Lung (tissue), 12 donors: ENCODE data around the gene EGF. TPM values are rescaled to one million over a fixed set of nuclear protein-coding genes. Genes with fewer than 3 reads are reported as not detected.

Experiments used
- ATAC-seq: fragments of 200-7000 bp; cut with Tn5 transposase; one replicate; pipeline ENCODE4 v1.9.1; 2020; ENCODE audit warnings: moderate number of reproducible peaks; ENCODE audit not compliant: insufficient read depth, low FRiP score
- DNase-seq, 3 donors: peaks; one replicate each; pipeline ENCODE4 v3.0.0-alpha.2; 2013 to 2017
- H3K27ac ChIP-seq, 2 donors: one replicate each; pipeline ENCODE4 v1.5.1; 2013; ENCODE audit warnings: mild to moderate bottlenecking in 2 of 2, moderate library complexity in 2 of 2, control low read depth in 1 of 2, inconsistent platforms in 1 of 2, low read depth in 1 of 2, low read length in 1 of 2
- H3K27me3 ChIP-seq, 3 donors: one replicate each; pipeline ENCODE4 v1.5.1; 2013; ENCODE audit warnings: low read length in 2 of 3; ENCODE audit not compliant: control insufficient read depth in 3 of 3, insufficient read depth in 3 of 3
- H3K36me3 ChIP-seq, 4 donors: one replicate each; pipeline ENCODE4 v1.5.1; 2013; ENCODE audit warnings: low read length in 4 of 4, mild to moderate bottlenecking in 1 of 4, moderate library complexity in 1 of 4; ENCODE audit not compliant: control insufficient read depth in 4 of 4, insufficient read depth in 4 of 4
- H3K4me1 ChIP-seq, 5 donors: one replicate each; pipeline ENCODE4 v1.5.1; 2013; ENCODE audit warnings: low read length in 5 of 5, mild to moderate bottlenecking in 2 of 5, moderate library complexity in 1 of 5; ENCODE audit not compliant: control insufficient read depth in 5 of 5, insufficient read depth in 5 of 5
- H3K4me3 ChIP-seq: one replicate; pipeline ENCODE4 v1.5.1; 2013; ENCODE audit warnings: mild to moderate bottlenecking, control low read depth, moderate library complexity
- H3K9ac ChIP-seq, 2 donors: one replicate each; pipeline ENCODE4 v1.5.1; 2013; ENCODE audit warnings: low read length in 2 of 2, control low read depth in 1 of 2; ENCODE audit not compliant: insufficient read depth in 1 of 2
- H3K9me3 ChIP-seq, 4 donors: one replicate each; pipeline ENCODE4 v1.5.1; 2013; ENCODE audit warnings: low read length in 3 of 4, mild to moderate bottlenecking in 1 of 4, moderate library complexity in 1 of 4; ENCODE audit not compliant: control insufficient read depth in 4 of 4, insufficient read depth in 3 of 4
- CTCF ChIP-seq: IDR thresholded peaks from 2 replicates; pipeline ENCODE4 v1.5.1; 2012; ENCODE audit warnings: mild to moderate bottlenecking; ENCODE audit errors: control extremely low read depth, extremely low read depth
- WGBS, 2 donors: extraction: QIAGEN DNeasy Blood & Tissue Kit; methylation state at CpG; one replicate each; pipeline ENCODE4 v1.1.7; 2013; 5-methylcytosine and 5-hydroxymethylcytosine counted together
- polyA plus RNA-seq, 2 donors: library from polyadenylated mRNA; stranded (reverse); fragments of 200-250 nt; gene quantifications; one replicate each; pipeline ENCODE4 v1.2.1, GENCODE V29; 2013
- total RNA-seq, 2 donors: library from RNA; depleted of rRNA in 1 of 2; stranded (reverse); fragments of >200 nt in 1 of 2; gene quantifications; one replicate each; pipeline ENCODE4 v1.2.1, GENCODE V29; 2014 to 2021
- donor health status: control.
- donor health status: control.
- donor health status: Bipolar disorder and iron deficiency.
- donor health status: healthy.
- donor health status: DM: yes; HTN: yes; CAD: no.

Gene EGF
- total and polyA plus RNA-seq, 4 donors: 0.75 to 2.6 (median 1.5) TPM

GRCh38 chr4:109872065-109872464 lies 40.6 kb upstream of the EGF start:
- 90 to 96% methylated on average over 2 of the region's 2 CpGs for WGBS, 2 donors
- DNase-seq: no peak
- Histone ChIP-seq H3K9me3 (peaks cover 0 to 6% (median 0%) of the 10 kb centered on the region in 4 donors), H3K4me1 (no peaks in the 10 kb centered on the region), H3K9ac (no peak overlapping the region), H3K27me3 (no peaks in the 10 kb centered on the region), H3K36me3 (peaks cover 0 to 5% (median 0%) of the 10 kb centered on the region in 4 donors), H3K4me3 (no peak overlapping the region), H3K27ac (no peak overlapping the region)
- no peak for ATAC-seq
- no peak for TF ChIP-seq CTCF

- no peaks in the 10 kb centered on the region for H3K27me3 ChIP-seq
- DNase-seq: no peak
- no peak for ATAC-seq
- H3K9ac ChIP-seq: no peak overlapping the region
- no peak for TF ChIP-seq CTCF
- WGBS, 2 donors: 97% methylated on average over 6 of the region's 6 CpGs
- H3K27ac ChIP-seq: no peak overlapping the region
- H3K4me3 ChIP-seq: no peak overlapping the region
- peaks cover 0 to 6% (median 0%) of the 10 kb centered on the region in 4 donors for H3K9me3 ChIP-seq
- no peaks in the 10 kb centered on the region for H3K4me1 ChIP-seq
- peaks cover 0 to 5% (median 0%) of the 10 kb centered on the region in 4 donors for H3K36me3 ChIP-seq
Observed at GRCh38 chr4:109872950-109873656, 39.6 kb upstream of the EGF start.

GRCh38 chr4:109873791-109874514 lies 38.7 kb upstream of the EGF start:
- 59 to 72% methylated on average over 11 of the region's 11 CpGs for WGBS, 2 donors
- DNase-seq (no peak), ATAC-seq (no peak)
- Histone ChIP-seq H3K4me3 (no peak overlapping the region), H3K9ac (no peak overlapping the region), H3K27me3 (no peaks in the 10 kb centered on the region), H3K4me1 (no peaks in the 10 kb centered on the region), H3K9me3 (peaks cover 0 to 6% (median 0%) of the 10 kb centered on the region in 4 donors), H3K36me3 (peaks cover 0 to 5% (median 0%) of the 10 kb centered on the region in 4 donors), H3K27ac (no peak overlapping the region)
- no peak for TF ChIP-seq CTCF
